Retinal pigment epithelial cell (primary cell): Measurements from ENCODE around the gene UST.
A peak's percentile ranks its signal among the peaks of the same experiment; 100 is the strongest.

ENCODE experiments used
- DNase-seq: peaks from one replicate; pipeline ENCODE4 v3.0.0-alpha.2; 2010; ENCODE audit warnings: low read depth
- H3K4me3 ChIP-seq: 2 replicates; pipeline ENCODE4 v1.5.1; 2011; ENCODE audit warnings: mild to moderate bottlenecking, low read length, control low read depth, moderate library complexity
- TF ChIP-seq, protein P1 (sequence below): conservative IDR thresholded peaks from 2 replicates; pipeline ENCODE4 v1.5.1; 2011; ENCODE audit warnings: low read depth, low read length, control low read depth, inconsistent platforms

The UST gene

DNA sequence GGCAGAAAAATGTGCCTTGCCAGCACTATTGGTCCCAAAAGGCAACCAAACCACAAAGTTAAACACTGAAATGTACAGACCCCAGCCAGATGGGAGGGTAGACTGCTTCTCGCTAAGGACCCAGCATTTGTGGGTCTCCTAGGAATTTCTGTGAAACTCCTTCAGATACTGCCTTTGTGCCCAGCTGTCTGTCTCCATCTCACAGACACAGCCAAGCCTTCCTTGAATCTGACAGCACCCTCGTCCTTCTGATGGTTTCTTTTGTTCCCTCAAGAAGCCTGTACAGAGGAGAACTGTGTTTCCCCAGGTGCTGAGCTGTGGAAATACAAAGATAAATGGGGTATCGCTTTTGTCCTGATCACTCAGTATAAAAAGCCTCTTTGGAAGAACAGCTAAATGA, 316.6 kb downstream of the UST start:
- no peak for DNase-seq
- H3K4me3 ChIP-seq = no peak overlapping the region
- TF ChIP-seq, protein P1, sequence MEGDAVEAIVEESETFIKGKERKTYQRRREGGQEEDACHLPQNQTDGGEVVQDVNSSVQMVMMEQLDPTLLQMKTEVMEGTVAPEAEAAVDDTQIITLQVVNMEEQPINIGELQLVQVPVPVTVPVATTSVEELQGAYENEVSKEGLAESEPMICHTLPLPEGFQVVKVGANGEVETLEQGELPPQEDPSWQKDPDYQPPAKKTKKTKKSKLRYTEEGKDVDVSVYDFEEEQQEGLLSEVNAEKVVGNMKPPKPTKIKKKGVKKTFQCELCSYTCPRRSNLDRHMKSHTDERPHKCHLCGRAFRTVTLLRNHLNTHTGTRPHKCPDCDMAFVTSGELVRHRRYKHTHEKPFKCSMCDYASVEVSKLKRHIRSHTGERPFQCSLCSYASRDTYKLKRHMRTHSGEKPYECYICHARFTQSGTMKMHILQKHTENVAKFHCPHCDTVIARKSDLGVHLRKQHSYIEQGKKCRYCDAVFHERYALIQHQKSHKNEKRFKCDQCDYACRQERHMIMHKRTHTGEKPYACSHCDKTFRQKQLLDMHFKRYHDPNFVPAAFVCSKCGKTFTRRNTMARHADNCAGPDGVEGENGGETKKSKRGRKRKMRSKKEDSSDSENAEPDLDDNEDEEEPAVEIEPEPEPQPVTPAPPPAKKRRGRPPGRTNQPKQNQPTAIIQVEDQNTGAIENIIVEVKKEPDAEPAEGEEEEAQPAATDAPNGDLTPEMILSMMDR = no peak

DNA sequence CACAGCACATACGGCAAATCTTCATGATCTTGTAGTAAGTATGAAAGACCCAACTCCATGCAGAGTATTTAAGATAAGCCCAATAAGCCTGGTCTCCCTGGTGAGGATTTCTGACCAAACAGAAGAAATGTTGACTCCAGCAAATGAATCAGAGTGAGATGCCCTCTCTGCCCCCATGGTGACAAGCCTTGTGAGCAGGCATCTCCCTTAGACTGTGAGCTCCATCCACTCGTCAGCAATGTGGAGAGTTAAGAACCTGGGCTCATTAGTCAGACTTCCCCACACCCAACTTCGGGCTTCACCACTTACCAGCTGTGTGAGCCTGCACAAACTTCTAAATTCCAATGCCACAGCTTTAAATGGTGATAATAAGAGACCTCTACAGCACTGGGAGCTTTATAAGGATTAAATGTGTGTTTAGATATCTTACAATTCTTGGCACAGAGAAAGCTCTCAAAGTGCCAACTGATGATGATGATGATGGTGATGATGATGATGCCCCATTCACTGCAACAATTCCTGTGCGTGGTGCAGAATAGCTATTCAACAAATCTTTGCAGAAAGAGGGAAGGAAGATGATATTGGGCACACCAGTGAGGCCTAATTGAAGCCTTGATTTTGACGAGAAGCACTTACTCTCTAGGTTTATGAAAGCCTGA, 317.3 kb downstream of the UST start:
- H3K4me3 ChIP-seq = no peak overlapping the region
- TF ChIP-seq, protein P1 = no peak
- peak; percentile 53 for DNase-seq

DNA sequence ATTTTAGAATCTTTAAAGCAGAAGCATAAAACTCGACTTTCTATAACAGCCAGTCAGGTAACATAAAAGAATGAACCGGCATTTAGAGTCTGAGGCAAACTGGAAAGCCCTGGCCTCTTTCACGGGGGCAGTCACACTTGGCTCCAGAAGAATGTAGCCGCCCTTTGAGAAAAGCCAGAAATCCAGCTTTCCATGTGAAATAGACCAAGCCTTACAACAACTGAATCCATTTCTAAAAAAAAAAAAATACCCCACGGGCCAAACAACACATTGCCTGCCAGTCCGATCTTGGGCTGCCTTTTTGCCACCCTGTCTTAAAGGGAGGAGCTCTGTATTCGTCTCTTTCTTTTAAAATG, 317.8 kb downstream of the UST start:
- no peak overlapping the region for H3K4me3 ChIP-seq
- TF ChIP-seq, protein P1 = no peak
- DNase-seq = no peak

GRCh38 chr6:149065121-149065520, 318.3 kb downstream of the UST start:
- TF ChIP-seq, protein P1 = no peak
- no peak for DNase-seq
- H3K4me3 ChIP-seq = no peak overlapping the region

- TF ChIP-seq, protein P1 = no peak
- DNase-seq = no peak
- no peak overlapping the region for H3K4me3 ChIP-seq
These were observed 319.1 kb downstream of the UST start for GRCh38 chr6:149065658-149066556.

GRCh38 chr6:149071997-149072396, 325.2 kb downstream of the UST start:
- no peak overlapping the region for H3K4me3 ChIP-seq
- no peak for DNase-seq
- TF ChIP-seq, protein P1 = no peak
